Smooth muscle cell (in vitro differentiated cells): ENCODE data around the gene MAP1LC3A. TPM values are rescaled to one million over a fixed set of nuclear protein-coding genes. Genes with fewer than 3 reads are reported as not detected.

Experiments
- DNase-seq: peaks from one replicate; lab custom pipeline; 2025; ENCODE audit not compliant: unreplicated experiment; lab: John Stamatoyannopoulos, UW
- H2AFZ ChIP-seq: fragments of 200-600 bp; sonication (generic); 2 replicates; pipeline ENCODE4 v1.6.0; 2016; ENCODE audit warnings: antibody characterized with exemption, low read depth, mild to moderate bottlenecking
- H3F3A ChIP-seq: fragments of 200-600 bp; sonication (generic); 2 replicates; pipeline ENCODE4 v1.6.0; 2017; ENCODE audit warnings: antibody characterized with exemption, low read depth
- H3K27ac ChIP-seq: fragments of 200-600 bp; sonication (generic); 2 replicates; pipeline ENCODE4 v1.5.1; 2016; ENCODE audit warnings: low read depth, mild to moderate bottlenecking
- H3K27me3 ChIP-seq: fragments of 200-600 bp; sonication (generic); 2 replicates; pipeline ENCODE4 v1.6.1; 2016; ENCODE audit warnings: low read depth, mild to moderate bottlenecking
- H3K36me3 ChIP-seq: fragments of 200-600 bp; sonication (generic); 2 replicates; pipeline ENCODE4 v1.5.1; 2016; ENCODE audit warnings: low read depth
- H3K4me1 ChIP-seq: fragments of 200-600 bp; sonication (generic); 2 replicates; pipeline ENCODE4 v1.5.1; 2016; ENCODE audit warnings: low read depth
- H3K4me2 ChIP-seq: fragments of 200-600 bp; sonication (generic); 2 replicates; pipeline ENCODE4 v1.6.0; 2016; ENCODE audit warnings: mild to moderate bottlenecking
- H3K4me3 ChIP-seq: fragments of 200-600 bp; sonication (generic); 2 replicates; pipeline ENCODE4 v1.5.1; 2016; ENCODE audit warnings: mild to moderate bottlenecking
- H3K79me2 ChIP-seq: fragments of 200-600 bp; sonication (generic); 2 replicates; pipeline ENCODE4 v1.6.0; 2016; ENCODE audit warnings: low read depth, mild to moderate bottlenecking
- H3K9ac ChIP-seq: fragments of 200-600 bp; sonication (generic); 2 replicates; pipeline ENCODE4 v1.6.0; 2016; ENCODE audit warnings: low read depth
- H3K9me3 ChIP-seq: fragments of 200-600 bp; sonication (generic); replicated peaks from 2 replicates; pipeline ENCODE4 v1.5.1; 2016; ENCODE audit warnings: low read depth
- H4K20me1 ChIP-seq: fragments of 200-600 bp; sonication (generic); 2 replicates; pipeline ENCODE4 v1.6.0; 2016; ENCODE audit warnings: low read depth
- WGBS: methylation state at CpG from one replicate; pipeline ENCODE4 v1.1.7; 2016; ENCODE audit warnings: low lambda C conversion rate; 5-methylcytosine and 5-hydroxymethylcytosine counted together
- polyA plus RNA-seq: library from polyadenylated mRNA; unstranded; fragments of >200 nt; fragmentation: Nextera tagmentation; extraction: Ambion mirVana; gene quantifications from 2 replicates; pipeline ENCODE4 v1.2.1, GENCODE V29; 2016
- total RNA-seq: library from RNA; depleted of rRNA; stranded (reverse); fragments of >200 nt; gene quantifications from 2 replicates; pipeline ENCODE4 v1.2.3, GENCODE V29; 2014
- TF ChIP-seq, protein P1 (sequence below): fragments of 200-600 bp; sonication (generic); IDR thresholded peaks from 2 replicates; pipeline ENCODE4 v1.5.1; 2017; ENCODE audit warnings: borderline replicate concordance, mild to moderate bottlenecking, antibody characterized with exemption; ENCODE audit not compliant: insufficient read depth, poor library complexity, severe bottlenecking

Gene MAP1LC3A
- total and polyA plus RNA-seq, 2 experiments from 2014 or later, result 32.4 to 84.0 TPM

- DNase-seq, result no peak
- Histone ChIP-seq H3K9ac (no peak overlapping the region), H3K4me3 (no peak overlapping the region), H3K4me2 (no peak overlapping the region), H3K9me3 (no peaks in the 10 kb centered on the region), H3K36me3 (no peaks in the 10 kb centered on the region), H2AFZ (no peak overlapping the region), H4K20me1 (no peaks in the 10 kb centered on the region), H3K79me2 (no peaks in the 10 kb centered on the region), H3K4me1 (no peaks in the 10 kb centered on the region), H3K27ac (no peak overlapping the region), H3F3A (peaks cover 4% of the 10 kb centered on the region), H3K27me3 (no peaks in the 10 kb centered on the region)
- 92% methylated on average over 9 of the region's 9 CpGs for WGBS
- TF ChIP-seq, protein P1, sequence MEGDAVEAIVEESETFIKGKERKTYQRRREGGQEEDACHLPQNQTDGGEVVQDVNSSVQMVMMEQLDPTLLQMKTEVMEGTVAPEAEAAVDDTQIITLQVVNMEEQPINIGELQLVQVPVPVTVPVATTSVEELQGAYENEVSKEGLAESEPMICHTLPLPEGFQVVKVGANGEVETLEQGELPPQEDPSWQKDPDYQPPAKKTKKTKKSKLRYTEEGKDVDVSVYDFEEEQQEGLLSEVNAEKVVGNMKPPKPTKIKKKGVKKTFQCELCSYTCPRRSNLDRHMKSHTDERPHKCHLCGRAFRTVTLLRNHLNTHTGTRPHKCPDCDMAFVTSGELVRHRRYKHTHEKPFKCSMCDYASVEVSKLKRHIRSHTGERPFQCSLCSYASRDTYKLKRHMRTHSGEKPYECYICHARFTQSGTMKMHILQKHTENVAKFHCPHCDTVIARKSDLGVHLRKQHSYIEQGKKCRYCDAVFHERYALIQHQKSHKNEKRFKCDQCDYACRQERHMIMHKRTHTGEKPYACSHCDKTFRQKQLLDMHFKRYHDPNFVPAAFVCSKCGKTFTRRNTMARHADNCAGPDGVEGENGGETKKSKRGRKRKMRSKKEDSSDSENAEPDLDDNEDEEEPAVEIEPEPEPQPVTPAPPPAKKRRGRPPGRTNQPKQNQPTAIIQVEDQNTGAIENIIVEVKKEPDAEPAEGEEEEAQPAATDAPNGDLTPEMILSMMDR, result no peak
Observed at GRCh38 chr20:34566978-34567891, 8.7 kb downstream of the MAP1LC3A start.

GRCh38 chr20:34567892-34568865 is 9.7 kb downstream of the MAP1LC3A start:
- Histone ChIP-seq H3K79me2 (no peaks in the 10 kb centered on the region), H3K27me3 (no peaks in the 10 kb centered on the region), H3F3A (peaks cover 4% of the 10 kb centered on the region), H3K4me1 (no peaks in the 10 kb centered on the region), H3K36me3 (no peaks in the 10 kb centered on the region), H3K4me2 (no peak overlapping the region), H3K4me3 (no peak overlapping the region), H3K9ac (no peak overlapping the region), H3K9me3 (no peaks in the 10 kb centered on the region), H4K20me1 (no peaks in the 10 kb centered on the region), H2AFZ (no peak overlapping the region), H3K27ac (no peak overlapping the region)
- TF ChIP-seq, protein P1, result no peak
- WGBS, result 93% methylated on average over 15 of the region's 15 CpGs
- DNase-seq, result no peak

GRCh38 chr20:34569598-34569997 is 11.1 kb downstream of the MAP1LC3A start:
- no peak overlapping the region for H3K27ac ChIP-seq
- no peaks in the 10 kb centered on the region for H3K4me1 ChIP-seq
- 90% methylated on average over 2 of the region's 2 CpGs for WGBS
- H3K79me2 ChIP-seq, result no peaks in the 10 kb centered on the region
- no peaks in the 10 kb centered on the region for H3K9me3 ChIP-seq
- H3K4me3 ChIP-seq, result no peak overlapping the region
- H3K9ac ChIP-seq, result no peak overlapping the region
- TF ChIP-seq, protein P1, result no peak
- DNase-seq, result no peak
- H3K4me2 ChIP-seq, result no peak overlapping the region
- no peaks in the 10 kb centered on the region for H3K27me3 ChIP-seq
- H4K20me1 ChIP-seq, result no peaks in the 10 kb centered on the region
- H3K36me3 ChIP-seq, result no peaks in the 10 kb centered on the region
- H3F3A ChIP-seq, result peaks cover 4% of the 10 kb centered on the region
- no peak overlapping the region for H2AFZ ChIP-seq
